Lower leg skin (tissue), 3 donors: ENCODE measurements around the gene UNC5C.

Experiments
- POLR2A ChIP-seq, 2 donors: fragments of 450-650 bp; IDR thresholded peaks; one replicate each; pipeline ENCODE4 v1.6.1; 2016 to 2017; ENCODE audit warnings: antibody characterized with exemption in 2 of 2, mild to moderate bottlenecking in 1 of 2, moderate library complexity in 1 of 2
- TF ChIP-seq, protein P1 (sequence below), 3 donors: fragments of 450-650 bp; IDR thresholded peaks; one replicate each; pipeline ENCODE4 v1.5.1; 2016; ENCODE audit warnings: antibody characterized with exemption in 3 of 3, mild to moderate bottlenecking in 3 of 3, moderate library complexity in 2 of 3

DNA sequence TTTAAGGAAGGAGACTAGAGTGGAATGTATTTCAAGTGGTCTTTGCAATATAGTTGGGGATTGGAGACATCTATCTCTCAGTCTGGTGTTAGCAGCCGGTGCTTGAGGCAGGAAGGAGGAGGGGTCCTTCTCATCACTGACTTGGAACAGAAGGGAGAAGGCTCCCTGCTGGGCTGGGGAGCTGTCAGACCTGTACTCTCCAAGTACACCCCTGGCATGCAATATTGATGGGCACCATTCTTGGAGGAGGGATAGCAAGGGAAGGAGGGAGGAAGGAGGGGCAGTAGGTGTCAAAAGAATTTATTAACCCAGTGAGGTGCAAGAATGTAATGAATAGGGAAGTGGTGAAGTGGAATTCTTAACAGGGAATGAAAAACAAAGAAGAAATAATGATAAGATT, 338.8 kb downstream of the UNC5C start:
- TF ChIP-seq, protein P1, sequence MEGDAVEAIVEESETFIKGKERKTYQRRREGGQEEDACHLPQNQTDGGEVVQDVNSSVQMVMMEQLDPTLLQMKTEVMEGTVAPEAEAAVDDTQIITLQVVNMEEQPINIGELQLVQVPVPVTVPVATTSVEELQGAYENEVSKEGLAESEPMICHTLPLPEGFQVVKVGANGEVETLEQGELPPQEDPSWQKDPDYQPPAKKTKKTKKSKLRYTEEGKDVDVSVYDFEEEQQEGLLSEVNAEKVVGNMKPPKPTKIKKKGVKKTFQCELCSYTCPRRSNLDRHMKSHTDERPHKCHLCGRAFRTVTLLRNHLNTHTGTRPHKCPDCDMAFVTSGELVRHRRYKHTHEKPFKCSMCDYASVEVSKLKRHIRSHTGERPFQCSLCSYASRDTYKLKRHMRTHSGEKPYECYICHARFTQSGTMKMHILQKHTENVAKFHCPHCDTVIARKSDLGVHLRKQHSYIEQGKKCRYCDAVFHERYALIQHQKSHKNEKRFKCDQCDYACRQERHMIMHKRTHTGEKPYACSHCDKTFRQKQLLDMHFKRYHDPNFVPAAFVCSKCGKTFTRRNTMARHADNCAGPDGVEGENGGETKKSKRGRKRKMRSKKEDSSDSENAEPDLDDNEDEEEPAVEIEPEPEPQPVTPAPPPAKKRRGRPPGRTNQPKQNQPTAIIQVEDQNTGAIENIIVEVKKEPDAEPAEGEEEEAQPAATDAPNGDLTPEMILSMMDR (IDR thresholded peaks at IDR 0.05): no peak
- no peak for TF ChIP-seq POLR2A (IDR thresholded peaks at IDR 0.05)
